HG02642 (cell line): ENCODE measurements around the gene PSME2.

Experiments
- ATAC-seq: cut with Tn5 transposase; IDR thresholded peaks from one replicate; pipeline ENCODE4 v1.9.1; 2021; ENCODE audit warnings: mild to moderate bottlenecking; ENCODE audit not compliant: unreplicated experiment, poor library complexity

PSME2 gene

DNA sequence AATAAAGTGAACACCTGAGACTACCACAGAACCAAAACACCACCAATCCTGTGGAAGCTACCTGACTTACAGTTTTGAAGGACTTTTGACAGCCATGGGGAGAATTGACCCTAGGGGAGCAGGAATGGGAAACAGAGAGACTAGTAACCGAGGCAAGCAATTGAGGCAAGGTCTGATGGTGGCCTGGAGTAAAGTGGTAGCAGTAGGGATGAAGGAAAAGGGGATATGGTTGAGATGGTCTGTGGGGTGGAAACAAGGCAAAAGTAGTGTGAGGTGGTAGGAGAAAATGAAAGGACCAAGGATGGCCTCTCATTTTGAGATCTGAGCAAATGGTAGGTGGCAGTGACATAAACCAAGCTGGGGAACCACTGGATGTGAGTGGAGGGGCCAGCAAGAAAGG, 10.4 kb upstream of the PSME2 start:
- ATAC-seq = no peak

DNA sequence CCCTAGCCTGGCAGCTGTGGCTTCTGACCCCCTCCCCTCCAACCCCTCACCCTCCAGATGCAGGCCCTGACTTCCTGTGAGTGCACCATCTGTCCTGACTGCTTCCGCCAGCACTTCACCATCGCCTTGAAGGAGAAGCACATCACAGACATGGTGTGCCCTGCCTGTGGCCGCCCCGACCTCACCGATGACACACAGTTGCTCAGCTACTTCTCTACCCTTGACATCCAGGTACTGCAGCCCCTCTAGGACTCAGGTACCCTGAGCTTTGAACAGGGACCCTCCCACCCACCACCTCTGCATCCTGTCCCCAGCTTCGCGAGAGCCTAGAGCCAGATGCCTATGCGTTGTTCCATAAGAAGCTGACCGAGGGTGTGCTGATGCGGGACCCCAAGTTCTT, 8.7 kb upstream of the PSME2 start:
- ATAC-seq = no peak

DNA sequence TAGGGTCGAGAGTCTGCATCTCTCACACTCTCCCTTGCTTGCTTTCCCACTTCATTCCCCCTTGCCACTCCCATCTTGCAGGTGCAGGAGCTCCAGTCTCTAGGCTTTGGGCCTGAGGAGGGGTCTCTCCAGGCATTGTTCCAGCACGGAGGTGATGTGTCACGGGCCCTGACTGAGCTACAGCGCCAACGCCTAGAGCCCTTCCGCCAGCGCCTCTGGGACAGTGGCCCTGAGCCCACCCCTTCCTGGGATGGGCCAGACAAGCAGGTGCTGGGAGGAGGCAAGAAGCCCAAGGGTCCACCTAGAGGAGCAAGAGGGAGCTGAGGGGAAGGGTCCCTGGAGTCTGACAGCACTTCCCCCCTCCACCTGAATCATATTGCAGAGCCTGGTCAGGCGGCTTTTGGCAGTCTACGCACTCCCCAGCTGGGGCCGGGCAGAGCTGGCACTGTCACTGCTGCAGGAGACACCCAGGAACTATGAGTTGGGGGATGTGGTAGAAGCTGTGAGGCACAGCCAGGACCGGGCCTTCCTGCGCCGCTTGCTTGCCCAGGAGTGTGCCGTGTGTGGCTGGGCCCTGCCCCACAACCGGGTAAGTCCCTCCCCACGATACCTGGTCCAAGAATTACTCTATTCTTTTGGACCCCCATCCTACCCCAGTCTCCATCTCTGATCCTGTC, 5.1 kb upstream of the PSME2 start:
- ATAC-seq = no peak

DNA sequence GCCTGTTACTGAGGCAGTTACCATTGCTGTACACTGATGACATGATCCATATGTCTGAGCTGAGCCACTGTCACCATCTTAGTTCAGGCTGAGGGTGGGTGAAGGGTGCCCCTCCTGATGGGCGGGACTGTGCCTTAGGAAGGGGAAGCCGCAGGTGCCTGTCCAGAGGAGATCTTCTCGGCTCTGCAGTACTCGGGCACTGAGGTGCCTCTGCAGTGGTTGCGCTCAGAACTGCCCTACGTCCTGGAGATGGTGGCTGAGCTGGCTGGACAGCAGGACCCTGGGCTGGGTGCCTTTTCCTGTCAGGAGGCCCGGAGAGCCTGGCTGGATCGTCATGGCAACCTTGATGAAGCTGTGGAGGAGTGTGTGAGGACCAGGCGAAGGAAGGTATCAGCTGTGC, 4.6 kb upstream of the PSME2 start:
- ATAC-seq = no peak

DNA sequence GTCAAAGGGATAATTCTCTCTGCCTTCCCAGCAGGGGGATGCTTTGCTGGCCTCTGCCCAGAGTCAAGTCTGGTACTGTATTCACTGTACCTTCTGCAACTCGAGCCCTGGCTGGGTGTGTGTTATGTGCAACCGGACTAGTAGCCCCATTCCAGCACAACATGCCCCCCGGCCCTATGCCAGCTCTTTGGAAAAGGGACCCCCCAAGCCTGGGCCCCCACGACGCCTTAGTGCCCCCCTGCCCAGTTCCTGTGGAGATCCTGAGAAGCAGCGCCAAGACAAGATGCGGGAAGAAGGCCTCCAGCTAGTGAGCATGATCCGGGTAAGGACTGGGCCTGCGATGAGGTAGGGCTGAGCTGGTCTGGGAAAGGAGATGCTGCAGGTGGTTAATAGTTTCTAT, 4.2 kb upstream of the PSME2 start:
- ATAC-seq = no peak

DNA sequence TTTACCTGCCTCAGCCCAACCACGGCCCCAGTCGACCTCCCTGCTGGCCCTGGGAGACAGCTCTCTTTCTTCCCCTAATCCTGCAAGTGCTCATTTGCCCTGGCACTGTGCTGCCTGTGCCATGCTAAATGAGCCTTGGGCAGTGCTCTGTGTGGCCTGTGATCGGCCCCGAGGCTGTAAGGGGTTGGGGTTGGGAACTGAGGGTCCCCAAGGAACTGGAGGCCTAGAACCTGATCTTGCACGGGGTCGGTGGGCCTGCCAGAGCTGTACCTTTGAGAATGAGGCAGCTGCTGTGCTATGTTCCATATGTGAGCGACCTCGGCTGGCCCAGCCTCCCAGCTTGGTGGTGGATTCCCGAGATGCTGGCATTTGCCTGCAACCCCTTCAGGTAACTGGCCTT, 3.7 kb upstream of the PSME2 start:
- no peak for ATAC-seq

DNA sequence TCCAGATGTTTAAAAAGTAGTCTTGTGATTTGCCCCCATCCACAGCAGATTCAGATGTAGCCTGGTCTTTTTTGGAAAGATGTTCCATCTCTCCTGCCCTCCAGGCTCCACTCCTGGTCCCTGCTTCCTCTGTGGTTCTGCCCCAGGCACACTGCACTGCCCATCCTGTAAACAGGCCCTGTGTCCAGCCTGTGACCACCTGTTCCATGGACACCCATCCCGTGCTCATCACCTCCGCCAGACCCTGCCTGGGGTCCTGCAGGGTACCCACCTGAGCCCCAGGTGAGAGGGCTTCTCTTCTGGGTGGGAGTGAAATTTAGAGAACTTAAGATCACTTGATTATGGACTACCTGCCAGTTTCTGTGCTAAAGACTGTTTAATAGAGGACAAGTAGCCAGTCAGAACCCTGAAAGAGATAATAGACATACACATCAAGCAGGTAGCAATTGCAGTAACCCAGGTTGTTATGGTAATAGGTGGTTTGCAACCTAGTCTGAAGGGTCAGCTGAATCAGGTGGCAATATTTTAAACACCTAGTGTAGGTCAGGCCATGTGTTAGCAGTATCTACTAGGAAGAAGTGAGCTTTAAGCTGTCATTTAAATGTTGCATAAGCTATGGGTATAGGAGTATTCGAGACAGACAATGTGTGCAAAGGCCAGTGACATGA, 3.0 kb upstream of the PSME2 start:
- no peak for ATAC-seq

DNA sequence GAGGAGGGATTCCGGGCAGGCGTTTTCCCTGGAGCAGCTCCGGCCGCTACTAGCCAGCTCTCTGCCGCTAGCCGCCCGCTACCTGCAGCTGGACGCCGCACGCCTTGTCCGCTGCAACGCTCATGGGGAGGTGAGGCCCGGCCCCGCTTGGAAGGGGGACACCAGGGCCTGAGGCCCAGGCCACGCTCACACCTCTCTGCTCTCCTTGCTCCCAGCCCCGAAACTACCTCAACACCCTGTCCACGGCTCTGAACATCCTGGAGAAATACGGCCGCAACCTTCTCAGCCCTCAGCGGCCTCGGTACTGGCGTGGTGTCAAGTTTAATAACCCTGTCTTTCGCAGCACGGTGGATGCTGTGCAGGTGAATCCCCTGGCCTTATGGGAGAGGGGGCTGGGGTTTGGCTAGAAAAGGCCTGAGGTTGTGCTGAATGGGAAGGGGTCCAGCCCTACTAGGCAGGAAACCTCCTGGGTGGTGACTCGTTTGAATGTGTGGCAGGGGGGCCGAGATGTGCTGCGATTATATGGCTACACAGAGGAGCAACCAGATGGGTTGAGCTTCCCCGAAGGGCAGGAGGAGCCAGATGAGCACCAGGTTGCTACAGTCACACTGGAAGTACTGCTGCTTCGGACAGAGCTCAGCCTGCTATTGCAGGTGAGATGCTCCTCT, 1.5 kb upstream of the PSME2 start:
- no peak for ATAC-seq

DNA sequence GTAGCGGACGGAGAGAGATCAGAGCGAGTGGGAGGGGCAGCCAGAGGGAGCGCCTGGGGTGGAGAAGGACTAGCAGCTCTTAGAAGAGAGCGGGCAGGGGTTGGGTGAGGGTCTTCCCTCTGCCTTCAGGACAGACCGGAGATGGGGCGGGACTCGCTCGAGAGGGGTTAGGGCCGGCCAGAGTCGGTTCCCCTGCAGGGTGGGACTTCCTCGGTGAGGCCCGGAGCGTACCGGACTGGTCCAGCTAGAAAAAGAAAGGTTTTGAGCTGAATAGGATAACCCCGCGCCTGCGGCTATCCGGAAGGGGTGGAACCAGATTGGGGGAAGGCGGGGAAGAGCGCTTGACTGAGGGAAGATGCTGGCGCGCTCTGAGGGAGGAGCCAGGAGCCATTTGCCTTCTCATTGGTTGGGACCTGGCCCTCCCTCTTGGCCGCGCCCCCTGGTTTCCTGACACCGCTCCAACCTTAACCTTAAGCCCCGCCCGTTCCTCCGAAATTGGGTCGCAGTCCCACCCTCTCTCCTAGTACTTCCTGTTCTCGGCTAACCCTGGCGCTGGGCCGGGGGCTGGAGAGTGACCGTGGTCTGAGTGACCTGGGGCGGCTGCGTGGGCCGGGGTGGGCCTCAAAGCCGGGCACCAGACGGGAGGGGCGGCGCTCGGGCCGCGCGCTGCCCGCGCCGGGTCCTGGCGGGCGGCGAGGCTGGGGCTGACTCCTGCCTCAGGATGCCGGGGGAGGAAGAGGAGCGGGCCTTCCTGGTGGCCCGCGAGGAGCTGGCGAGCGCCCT, 759 bp upstream of the PSME2 start, which contains the start of gene RNF31:
TSS of gene RNF31 (plus strand) at position 521 of the 783 bp plus-strand sequence. CDS start at position 722, 201 bp downstream.
- ATAC-seq = peak; percentile 82

DNA sequence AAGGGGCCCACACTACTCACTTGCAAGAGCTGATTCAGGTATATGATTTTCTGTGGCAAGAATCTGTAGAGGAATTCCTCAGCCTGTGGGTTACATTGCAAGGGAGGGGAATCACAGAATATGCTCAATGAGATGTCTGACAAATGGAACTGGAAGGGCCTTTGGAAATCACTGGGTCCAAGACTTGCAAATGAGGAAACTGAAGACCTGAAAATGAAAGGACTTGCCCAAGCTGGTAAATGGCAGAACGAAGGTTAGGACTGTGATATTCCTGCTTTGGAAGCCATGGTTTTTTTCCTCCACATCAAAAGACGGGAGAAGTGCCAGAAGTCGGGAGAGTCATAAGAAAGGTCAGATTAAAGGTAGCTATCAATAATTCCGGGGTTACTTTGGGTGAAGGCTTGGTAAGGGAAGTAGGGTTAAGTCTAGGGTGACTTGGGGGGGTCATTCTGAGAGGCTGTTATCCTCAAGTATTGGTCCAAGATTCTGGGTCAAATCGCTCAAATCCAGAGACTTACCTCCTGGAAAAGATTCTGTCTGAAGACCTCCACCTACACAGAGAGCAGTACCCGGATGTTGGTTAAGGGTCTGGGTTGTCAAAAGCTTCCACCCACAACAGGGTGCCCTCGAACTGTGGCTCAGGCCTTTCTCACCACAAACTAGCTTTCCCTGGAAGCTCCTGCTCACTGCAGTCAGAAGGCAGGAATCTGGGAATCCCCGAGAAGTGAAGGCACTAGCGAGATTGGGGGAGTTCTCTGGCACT, 539 bp downstream of the PSME2 start:
- no peak for ATAC-seq

DNA sequence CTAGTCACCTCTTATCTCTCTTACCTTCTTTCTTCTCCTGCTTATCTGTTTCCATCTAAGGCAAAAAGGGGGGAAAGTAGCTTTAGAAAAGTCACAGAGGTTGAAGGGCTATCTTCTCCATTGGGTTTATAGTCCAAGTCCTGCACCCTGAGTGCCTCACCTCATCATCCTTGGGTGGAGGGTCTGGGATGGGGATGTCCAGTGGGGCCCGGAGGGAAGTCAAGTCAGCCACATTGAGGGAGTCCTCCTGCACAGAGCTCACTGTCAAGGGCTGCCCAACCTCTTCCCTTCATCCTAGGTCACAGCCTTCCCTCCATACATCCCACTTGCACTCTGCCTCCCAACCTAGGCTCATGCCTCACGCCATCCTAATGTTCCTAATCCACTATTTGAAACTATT, 1.2 kb downstream of the PSME2 start:
- no peak for ATAC-seq

DNA sequence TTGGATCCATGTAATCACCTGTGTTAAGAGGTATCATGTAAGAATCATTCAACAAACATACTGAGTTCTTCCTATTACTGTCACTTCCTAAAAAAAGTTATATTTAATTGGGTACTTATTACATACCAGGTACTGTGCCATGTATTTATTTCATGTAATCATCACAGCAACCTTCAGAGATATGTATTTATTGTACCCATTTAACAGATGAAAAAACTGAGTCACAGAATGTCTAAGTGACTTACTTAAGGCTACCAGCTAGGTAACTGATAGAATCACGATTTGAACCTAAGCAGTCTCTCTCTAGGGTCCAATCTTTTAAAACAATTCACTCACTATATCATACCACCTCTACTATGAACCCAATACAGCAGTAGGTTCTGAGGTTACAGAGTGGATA, 2.0 kb downstream of the PSME2 start:
- ATAC-seq = no peak

DNA sequence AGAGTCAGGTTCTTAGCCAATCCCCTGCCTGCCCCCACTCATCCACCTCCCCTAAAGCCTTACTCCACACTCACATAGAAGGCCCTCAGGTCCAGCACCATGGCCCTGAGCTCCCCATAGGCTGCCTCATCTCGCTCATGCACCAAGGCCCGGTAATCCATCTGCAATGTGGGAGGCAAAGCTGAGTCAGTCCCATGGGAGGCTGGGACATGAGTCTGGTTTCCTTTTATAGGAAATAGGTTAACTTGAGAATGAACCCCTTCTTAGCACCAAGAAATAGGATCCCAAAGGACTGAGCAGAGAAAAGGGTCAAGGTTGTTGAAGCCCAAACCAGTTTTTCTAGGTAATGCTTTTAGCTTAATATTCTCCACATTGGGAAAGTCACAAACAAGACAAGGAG, 2.9 kb downstream of the PSME2 start:
- ATAC-seq = no peak

DNA sequence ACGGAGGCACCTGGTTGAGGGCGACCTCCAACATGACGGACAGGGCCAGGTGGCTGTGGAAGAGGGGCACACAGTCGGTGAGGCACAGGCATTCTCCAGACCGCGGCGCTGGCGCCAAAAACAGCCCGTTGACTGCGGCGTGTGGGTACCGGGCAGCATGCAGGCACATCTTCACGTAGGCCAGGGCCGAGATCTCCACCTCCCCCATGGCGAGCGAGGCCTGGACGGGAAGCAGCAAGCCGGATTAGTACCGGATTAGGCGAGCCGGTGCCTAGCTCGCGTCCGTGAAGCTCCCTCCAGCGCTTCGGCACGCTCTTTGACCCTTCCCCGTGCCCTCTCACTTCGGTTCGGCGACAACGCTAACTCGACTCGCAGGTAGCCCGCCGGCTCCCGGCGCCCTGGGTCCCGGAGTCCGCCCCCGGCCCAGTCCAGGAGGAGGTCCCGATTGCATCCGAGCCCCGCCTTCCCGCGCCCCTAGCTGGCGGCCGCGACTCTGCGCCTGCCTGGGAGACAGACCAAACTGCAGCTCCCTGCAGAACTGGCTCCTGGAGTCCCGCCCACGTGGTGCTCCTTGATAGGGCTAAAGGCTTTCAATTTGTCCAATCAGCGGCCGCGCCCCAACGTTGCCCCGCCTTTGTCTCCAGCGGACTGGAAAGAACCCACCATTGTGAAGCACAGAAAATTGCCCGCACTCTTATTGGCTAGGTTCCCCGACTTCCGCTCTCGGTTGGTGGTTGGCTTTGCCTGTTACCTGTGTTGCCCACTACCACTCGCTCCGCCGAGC, 5.1 kb downstream of the PSME2 start, which contains the start of gene EMC9:
TSS of gene EMC9 (minus strand) at position 495 of the 784 bp plus-strand sequence. CDS start at position 208, 287 bp downstream.
- ATAC-seq = peak; percentile 89

DNA sequence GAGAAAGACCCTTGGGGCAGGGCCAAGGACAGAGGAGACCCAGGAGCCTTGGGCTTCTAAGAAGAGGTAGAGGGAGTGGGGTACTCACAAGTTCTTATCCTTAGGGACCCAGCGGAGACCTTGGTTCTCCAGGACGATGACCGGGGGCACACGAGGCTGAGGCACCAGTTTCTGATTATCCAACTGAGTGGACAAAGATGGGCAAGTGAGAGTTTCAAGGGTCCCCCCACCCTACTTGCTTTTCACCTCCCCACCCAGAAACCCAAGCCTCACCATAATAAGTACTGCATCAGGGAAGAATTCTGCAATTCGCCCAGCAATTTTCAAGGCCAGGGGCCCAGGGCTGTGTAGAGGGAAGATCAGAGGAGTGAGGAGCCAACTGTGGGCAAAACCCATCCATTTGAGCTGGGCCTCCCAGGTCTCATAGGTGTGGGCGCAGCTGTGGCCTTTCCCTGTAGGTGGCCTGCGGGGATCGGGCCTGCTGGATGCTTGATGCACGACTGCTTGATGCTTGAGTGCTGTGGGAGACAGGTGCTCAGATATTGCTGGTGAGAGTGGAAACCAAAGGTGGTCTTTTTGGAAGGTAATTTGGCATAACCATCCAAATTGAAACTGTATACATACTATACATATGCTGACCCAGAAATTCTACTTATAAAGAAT, 7.0 kb downstream of the PSME2 start:
- no peak for ATAC-seq

DNA sequence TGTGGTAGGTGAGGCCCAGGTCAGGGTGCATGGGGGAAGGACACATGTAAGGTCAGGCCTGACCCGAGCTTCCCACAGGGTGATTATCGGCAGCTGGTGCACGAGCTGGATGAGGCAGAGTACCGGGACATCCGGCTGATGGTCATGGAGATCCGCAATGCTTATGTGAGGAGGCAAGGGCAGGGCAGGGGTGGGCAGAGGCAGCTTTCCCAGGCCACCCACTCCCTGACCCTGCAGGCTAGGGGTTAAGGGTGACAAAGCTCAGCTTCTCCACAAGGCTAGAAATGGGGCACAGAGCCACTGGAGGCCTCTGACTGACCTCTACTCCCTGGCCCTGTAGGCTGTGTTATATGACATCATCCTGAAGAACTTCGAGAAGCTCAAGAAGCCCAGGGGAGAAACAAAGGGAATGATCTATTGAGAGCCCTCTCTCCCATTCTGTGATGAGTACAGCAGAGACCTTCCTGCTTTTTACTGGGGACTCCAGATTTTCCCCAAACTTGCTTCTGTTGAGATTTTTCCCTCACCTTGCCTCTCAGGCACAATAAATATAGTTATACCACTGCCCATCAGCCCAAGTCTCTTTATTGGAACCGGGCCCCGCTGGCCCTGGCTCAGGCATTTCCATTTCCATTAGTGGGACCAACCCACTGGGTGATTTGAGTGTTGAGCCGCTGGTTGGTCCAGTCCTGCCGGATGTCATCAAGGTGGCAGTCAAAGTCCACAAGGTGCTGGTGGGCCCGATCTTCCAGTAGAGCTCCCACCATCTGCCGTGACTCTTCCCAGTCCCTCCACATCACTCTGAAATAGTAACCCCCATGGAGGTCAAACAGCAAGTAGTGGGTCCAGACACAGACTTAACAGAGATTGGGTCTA, 7.8 kb downstream of the PSME2 start:
- no peak for ATAC-seq

DNA sequence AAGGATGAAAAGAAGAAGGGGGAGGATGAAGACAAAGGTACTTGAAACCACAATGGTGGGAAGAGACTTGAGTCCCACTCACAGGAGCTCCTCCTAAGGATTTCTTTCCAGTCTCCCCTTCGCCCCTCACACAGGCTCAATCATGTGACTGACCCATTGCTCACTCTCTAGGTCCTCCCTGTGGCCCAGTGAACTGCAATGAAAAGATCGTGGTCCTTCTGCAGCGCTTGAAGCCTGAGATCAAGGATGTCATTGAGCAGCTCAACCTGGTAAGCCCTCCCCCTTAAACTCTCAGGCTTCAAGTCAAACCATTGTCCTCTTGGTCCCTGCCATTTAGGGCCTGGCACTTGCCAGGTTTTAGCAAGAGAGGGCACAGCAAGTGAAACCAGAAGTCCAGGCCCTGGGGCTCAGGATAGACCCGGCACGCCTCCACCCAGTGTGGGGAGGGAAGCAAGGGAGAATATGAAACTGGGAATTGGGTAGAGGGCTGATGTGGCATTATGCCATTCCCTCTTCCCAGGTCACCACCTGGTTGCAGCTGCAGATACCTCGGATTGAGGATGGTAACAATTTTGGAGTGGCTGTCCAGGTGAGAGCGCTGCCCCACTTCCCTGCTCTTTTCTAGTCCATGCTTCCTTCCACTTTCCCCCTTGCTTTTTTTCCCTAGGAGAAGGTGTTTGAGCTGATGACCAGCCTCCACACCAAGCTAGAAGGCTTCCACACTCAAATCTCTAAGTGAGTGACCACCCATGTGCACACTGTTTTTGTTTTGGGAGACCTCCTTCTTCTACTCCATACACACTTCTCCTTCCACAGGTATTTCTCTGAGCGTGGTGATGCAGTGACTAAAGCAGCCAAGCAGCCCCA, 8.6 kb downstream of the PSME2 start:
- ATAC-seq = no peak
